ENCODE results near the gene PRPS1L1.

GRCh38 chr7:18040196-18040595 is 12.6 kb upstream of the PRPS1L1 start:
- TF ChIP-seq, protein P1, sequence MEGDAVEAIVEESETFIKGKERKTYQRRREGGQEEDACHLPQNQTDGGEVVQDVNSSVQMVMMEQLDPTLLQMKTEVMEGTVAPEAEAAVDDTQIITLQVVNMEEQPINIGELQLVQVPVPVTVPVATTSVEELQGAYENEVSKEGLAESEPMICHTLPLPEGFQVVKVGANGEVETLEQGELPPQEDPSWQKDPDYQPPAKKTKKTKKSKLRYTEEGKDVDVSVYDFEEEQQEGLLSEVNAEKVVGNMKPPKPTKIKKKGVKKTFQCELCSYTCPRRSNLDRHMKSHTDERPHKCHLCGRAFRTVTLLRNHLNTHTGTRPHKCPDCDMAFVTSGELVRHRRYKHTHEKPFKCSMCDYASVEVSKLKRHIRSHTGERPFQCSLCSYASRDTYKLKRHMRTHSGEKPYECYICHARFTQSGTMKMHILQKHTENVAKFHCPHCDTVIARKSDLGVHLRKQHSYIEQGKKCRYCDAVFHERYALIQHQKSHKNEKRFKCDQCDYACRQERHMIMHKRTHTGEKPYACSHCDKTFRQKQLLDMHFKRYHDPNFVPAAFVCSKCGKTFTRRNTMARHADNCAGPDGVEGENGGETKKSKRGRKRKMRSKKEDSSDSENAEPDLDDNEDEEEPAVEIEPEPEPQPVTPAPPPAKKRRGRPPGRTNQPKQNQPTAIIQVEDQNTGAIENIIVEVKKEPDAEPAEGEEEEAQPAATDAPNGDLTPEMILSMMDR (IDR thresholded peaks at IDR 0.05) = no peak
- no peak for TF ChIP-seq POLR2A (IDR thresholded peaks at IDR 0.05)

All from tibial nerve (tissue), 3 donors.